GM20000 (cell line): ENCODE measurements around the gene GARIN3.

Experiments
- DNase-seq: peaks from one replicate; pipeline ENCODE4 v3.0.0; 2012; ENCODE audit warnings: low spot score
- TF ChIP-seq, protein P1 (sequence below): IDR thresholded peaks from 2 replicates; pipeline ENCODE4 v1.5.1; 2012; ENCODE audit warnings: mild to moderate bottlenecking, control low read depth; ENCODE audit errors: extremely low read depth, missing control alignments

Gene GARIN3

GRCh38 chr5:157115502-157115901 is 50.6 kb downstream of the GARIN3 start:
- TF ChIP-seq, protein P1, sequence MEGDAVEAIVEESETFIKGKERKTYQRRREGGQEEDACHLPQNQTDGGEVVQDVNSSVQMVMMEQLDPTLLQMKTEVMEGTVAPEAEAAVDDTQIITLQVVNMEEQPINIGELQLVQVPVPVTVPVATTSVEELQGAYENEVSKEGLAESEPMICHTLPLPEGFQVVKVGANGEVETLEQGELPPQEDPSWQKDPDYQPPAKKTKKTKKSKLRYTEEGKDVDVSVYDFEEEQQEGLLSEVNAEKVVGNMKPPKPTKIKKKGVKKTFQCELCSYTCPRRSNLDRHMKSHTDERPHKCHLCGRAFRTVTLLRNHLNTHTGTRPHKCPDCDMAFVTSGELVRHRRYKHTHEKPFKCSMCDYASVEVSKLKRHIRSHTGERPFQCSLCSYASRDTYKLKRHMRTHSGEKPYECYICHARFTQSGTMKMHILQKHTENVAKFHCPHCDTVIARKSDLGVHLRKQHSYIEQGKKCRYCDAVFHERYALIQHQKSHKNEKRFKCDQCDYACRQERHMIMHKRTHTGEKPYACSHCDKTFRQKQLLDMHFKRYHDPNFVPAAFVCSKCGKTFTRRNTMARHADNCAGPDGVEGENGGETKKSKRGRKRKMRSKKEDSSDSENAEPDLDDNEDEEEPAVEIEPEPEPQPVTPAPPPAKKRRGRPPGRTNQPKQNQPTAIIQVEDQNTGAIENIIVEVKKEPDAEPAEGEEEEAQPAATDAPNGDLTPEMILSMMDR, result no peak

DNA sequence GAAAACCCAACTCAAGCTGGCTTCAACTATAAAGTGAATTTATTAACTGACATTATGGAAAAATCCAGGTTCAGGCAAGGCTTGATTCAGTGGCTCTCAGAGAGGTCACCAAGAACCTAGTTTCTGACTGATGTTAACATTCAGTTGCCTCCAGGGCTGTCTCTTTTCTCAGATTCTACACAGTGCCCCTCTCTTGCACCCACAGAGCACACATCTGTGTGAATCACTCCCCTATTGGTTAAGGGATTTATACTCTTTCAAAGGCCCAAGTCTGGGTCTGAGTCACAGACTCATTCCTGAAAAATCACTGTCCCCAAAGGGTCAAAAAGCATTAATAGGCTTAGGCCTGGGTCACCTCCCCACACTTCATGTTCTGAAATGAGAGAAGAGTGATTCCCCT is 51.1 kb downstream of the GARIN3 start:
- no peak for DNase-seq
- TF ChIP-seq, protein P1, result no peak

More at GRCh38 chr5:157115502-157115901, 50.6 kb downstream of the GARIN3 start:
- no peak for DNase-seq

- DNase-seq, result no peak
- TF ChIP-seq, protein P1, result no peak
These were observed 53.1 kb downstream of the GARIN3 start for GRCh38 chr5:157113002-157113401.
